Ascending aorta (tissue), 2 donors: Measurements from ENCODE around the gene TMC1. TPM values are rescaled to one million over a fixed set of nuclear protein-coding genes. Genes with fewer than 3 reads are reported as not detected.
A peak's percentile ranks its signal among the peaks of the same experiment; 100 is the strongest.
"Not testable (repeated sequence)": the region's sequence is repeated elsewhere in the genome, so short reads cannot be mapped to it uniquely, and the experiment has no call there.

ENCODE experiments used
- DNase-seq, 2 donors: peaks; one replicate each; pipeline ENCODE4 v3.0.0-alpha.2; 2019; ENCODE audit warnings: low spot score in 2 of 2
- H3K27ac ChIP-seq, 2 donors: fragments of 200-600 bp; sonication (generic); one replicate each; pipeline ENCODE4 v1.5.1; 2016 to 2017; ENCODE audit warnings: mild to moderate bottlenecking in 1 of 2
- H3K27me3 ChIP-seq: fragments of 200-600 bp; sonication (generic); one replicate; pipeline ENCODE4 v1.5.1; 2017
- H3K36me3 ChIP-seq, 2 donors: fragments of 200-600 bp; sonication (generic); one replicate each; pipeline ENCODE4 v1.5.1; 2016
- H3K4me1 ChIP-seq, 2 donors: fragments of 200-600 bp; sonication (generic); one replicate each; pipeline ENCODE4 v1.5.1; 2016 to 2017; ENCODE audit warnings: mild to moderate bottlenecking in 1 of 2
- H3K4me3 ChIP-seq, 2 donors: fragments of 200-600 bp; sonication (generic); one replicate each; pipeline ENCODE4 v1.5.1; 2016 to 2017; ENCODE audit warnings: mild to moderate bottlenecking in 1 of 2
- H3K9me3 ChIP-seq, 2 donors: fragments of 200-600 bp; sonication (generic); one replicate each; pipeline ENCODE4 v1.5.1; 2016
- CTCF ChIP-seq, 3 experiments: fragments of 200-600 bp in 2 of 3; fragments of 450-650 bp in 1 of 3; sonication (generic) in 2 of 3; IDR thresholded peaks; one replicate each; pipeline ENCODE4 v1.5.1; 2016 to 2019; ENCODE audit warnings: antibody characterized with exemption in 3 of 3, mild to moderate bottlenecking in 1 of 3, moderate library complexity in 1 of 3
- intact Hi-C: fragments of 100-400 bp; cut with DNase I; formaldehyde crosslinking; loops from one replicate; pipeline ENCODE4 v1.15.1; 2023
- total RNA-seq: library from RNA; depleted of rRNA; stranded (reverse); fragments of >200 nt; gene quantifications from one replicate; pipeline ENCODE4 v1.1.0, GENCODE V29; 2016

The TMC1 gene
- total RNA-seq, 1 donor from 2014 or later: not detected

GRCh38 chr9:72509635-72510034 is 11.8 kb upstream of the TMC1 start:
- no peaks in the 10 kb centered on the region for H3K36me3 ChIP-seq
- TF ChIP-seq CTCF (IDR thresholded peaks at IDR 0.05): no peak

GRCh38 chr9:72521011-72521410 is 397 bp upstream of the TMC1 start:
- H3K9me3 ChIP-seq, H3K36me3 ChIP-seq: not testable (repeated sequence)

More at GRCh38 chr9:72509635-72510034, 11.8 kb upstream of the TMC1 start:
- H3K4me1 ChIP-seq: peaks cover 0 to 12% of the 10 kb centered on the region in 2 donors
- no peaks in the 10 kb centered on the region for H3K27me3 ChIP-seq
- peak overlapping the region in 1 of 2 donors; percentile 4 for H3K27ac ChIP-seq
- intact Hi-C loops: no loop called here
- no peak for DNase-seq
- no peaks in the 10 kb centered on the region for H3K9me3 ChIP-seq
- H3K4me3 ChIP-seq: no peak overlapping the region

GRCh38 chr9:72524820-72525540 is 3.6 kb downstream of the TMC1 start:
- H3K27me3 ChIP-seq: no peaks in the 10 kb centered on the region
- no peak for TF ChIP-seq CTCF (IDR thresholded peaks at IDR 0.05)
- H3K4me3 ChIP-seq: no peak overlapping the region
- intact Hi-C loops: no loop called here
- DNase-seq: no peak
- peaks cover 0 to 2% of the 10 kb centered on the region in 2 donors for H3K4me1 ChIP-seq
- H3K36me3 ChIP-seq: no peaks in the 10 kb centered on the region
- H3K9me3 ChIP-seq: no peaks in the 10 kb centered on the region
- H3K27ac ChIP-seq: peak overlapping the region in 1 of 2 donors; percentile 31

More at GRCh38 chr9:72521011-72521410, 397 bp upstream of the TMC1 start:
- H3K27me3 ChIP-seq, DNase-seq, H3K27ac ChIP-seq, intact Hi-C loops, H3K4me3 ChIP-seq, H3K4me1 ChIP-seq: not testable (repeated sequence)

- intact Hi-C loops: no loop called here
- TF ChIP-seq CTCF (IDR thresholded peaks at IDR 0.05): no peak
- H3K4me1 ChIP-seq: peaks cover 0 to 2% of the 10 kb centered on the region in 2 donors
- H3K27me3 ChIP-seq: no peaks in the 10 kb centered on the region
- peak; percentile 23 to 77 for DNase-seq
- no peaks in the 10 kb centered on the region for H3K36me3 ChIP-seq
- peak overlapping the region in 1 of 2 donors; percentile 24 for H3K4me3 ChIP-seq
- H3K9me3 ChIP-seq: peaks cover 0 to 6% of the 10 kb centered on the region in 2 donors
- H3K27ac ChIP-seq: no peak overlapping the region
These were observed 5.7 kb downstream of the TMC1 start for GRCh38 chr9:72526901-72527800.

GRCh38 chr9:72527801-72528195 is 6.4 kb downstream of the TMC1 start:
- intact Hi-C loops: no loop called here
- Histone ChIP-seq H3K4me3 (peak overlapping the region in 1 of 2 donors; percentile 24), H3K4me1 (peaks cover 0 to 2% of the 10 kb centered on the region in 2 donors), H3K27ac (no peak overlapping the region), H3K27me3 (no peaks in the 10 kb centered on the region), H3K36me3 (no peaks in the 10 kb centered on the region), H3K9me3 (peaks cover 0 to 6% of the 10 kb centered on the region in 2 donors)
- no peak for TF ChIP-seq CTCF (IDR thresholded peaks at IDR 0.05)
- no peak for DNase-seq

- no peak overlapping the region for H3K4me3 ChIP-seq
- peaks cover 0 to 2% of the 10 kb centered on the region in 2 donors for H3K4me1 ChIP-seq
- DNase-seq: no peak
- no peak for TF ChIP-seq CTCF (IDR thresholded peaks at IDR 0.05)
- H3K36me3 ChIP-seq: no peaks in the 10 kb centered on the region
- H3K27me3 ChIP-seq: no peaks in the 10 kb centered on the region
- intact Hi-C loops: no loop called here
- H3K27ac ChIP-seq: no peak overlapping the region
- peaks cover 0 to 6% of the 10 kb centered on the region in 2 donors for H3K9me3 ChIP-seq
These were observed 8.1 kb downstream of the TMC1 start for GRCh38 chr9:72529531-72529930.
